ENCODE measurements around the gene COPZ1.

The COPZ1 gene

DNA sequence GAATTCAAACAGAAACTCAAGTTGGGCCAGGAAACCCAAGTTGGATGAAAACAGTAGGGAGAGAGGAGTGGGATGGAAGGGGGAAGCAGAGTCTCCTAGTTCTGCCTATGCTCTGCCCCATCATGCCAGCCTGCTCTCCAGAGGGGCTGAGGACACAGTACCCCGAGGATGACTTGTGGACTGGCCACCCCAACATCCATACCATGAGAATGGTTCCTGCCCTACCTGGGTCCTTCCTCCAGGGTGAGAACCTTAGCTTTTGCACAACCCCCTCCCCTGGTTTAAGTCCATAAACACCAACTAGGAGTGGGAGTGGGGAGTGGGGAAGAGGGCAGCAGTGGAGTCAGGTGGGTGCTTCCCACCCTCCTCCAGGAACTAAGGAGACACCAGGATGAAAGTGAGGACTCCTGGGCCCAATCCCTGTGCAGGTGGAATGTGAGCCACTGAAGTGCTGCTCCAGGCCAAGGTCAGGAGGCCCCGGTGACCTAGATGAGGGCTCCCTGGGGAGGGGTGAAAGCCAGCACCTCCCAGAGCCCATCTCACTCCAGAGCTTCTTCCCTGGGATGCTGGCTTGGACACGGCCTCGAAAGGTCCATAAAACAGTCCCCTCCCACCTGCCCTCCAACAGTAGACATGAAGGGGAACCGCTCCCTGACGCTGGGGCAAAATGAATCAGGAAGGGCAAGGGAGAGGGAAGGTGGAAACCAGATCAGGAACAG is 53.0 kb downstream of the COPZ1 start:
- no peaks in the 10 kb centered on the region for H3K27me3 ChIP-seq (ENCODE audit: control insufficient read depth, insufficient read depth, low read length)
- H3K36me3 ChIP-seq (ENCODE audit: control insufficient read depth, low read depth, low read length), result no peaks in the 10 kb centered on the region
- peaks cover 12% of the 10 kb centered on the region for H3K4me1 ChIP-seq (ENCODE audit: control insufficient read depth, low read depth, low read length)
- H3K9ac ChIP-seq (ENCODE audit: low read length), result no peak overlapping the region
- no peaks in the 10 kb centered on the region for H3K9me3 ChIP-seq (ENCODE audit: control insufficient read depth, low read depth, low read length)
- no peak overlapping the region for H3K27ac ChIP-seq (ENCODE audit: low read length)
- H3K4me3 ChIP-seq (ENCODE audit: low read length), result no peak overlapping the region

DNA sequence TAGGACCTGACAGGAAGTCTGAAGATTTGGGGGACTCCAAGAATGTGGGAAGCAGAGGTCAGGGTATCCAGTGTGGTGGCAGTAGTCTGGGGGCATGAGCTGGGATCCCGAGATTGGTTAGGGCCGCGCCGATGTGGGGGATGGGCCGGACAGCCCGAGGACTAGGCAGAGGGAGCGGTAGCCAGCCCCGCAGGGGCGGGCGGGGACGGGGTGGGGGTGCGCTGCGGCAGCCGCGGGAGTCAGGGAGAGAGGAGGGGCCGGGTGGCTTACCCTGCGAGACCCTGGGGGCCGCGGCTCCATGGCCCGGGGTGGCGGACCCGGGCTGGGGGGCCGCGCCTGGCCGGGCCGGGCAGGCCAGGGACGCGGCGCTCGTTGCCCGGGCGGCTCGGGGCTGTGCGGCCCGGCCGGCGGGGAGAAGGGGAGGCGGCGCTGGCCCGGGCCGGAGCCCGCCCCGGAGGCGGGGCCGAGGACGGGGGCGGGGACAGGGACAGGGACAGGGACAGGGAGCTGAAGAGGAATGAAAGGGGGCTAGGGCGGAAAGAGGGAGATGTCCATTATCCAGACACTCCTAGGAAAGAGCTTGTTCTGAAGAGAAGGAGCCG is 54.0 kb downstream of the COPZ1 start:
- no peaks in the 10 kb centered on the region for H3K9me3 ChIP-seq (ENCODE audit: control insufficient read depth, low read depth, low read length)
- H3K4me1 ChIP-seq (ENCODE audit: control insufficient read depth, low read depth, low read length), result peaks cover 12% of the 10 kb centered on the region
- H3K27ac ChIP-seq (ENCODE audit: low read length), result no peak overlapping the region
- no peak overlapping the region for H3K9ac ChIP-seq (ENCODE audit: low read length)
- H3K4me3 ChIP-seq (ENCODE audit: low read length), result peak overlapping the region; percentile 49
- no peaks in the 10 kb centered on the region for H3K27me3 ChIP-seq (ENCODE audit: control insufficient read depth, insufficient read depth, low read length)
- no peaks in the 10 kb centered on the region for H3K36me3 ChIP-seq (ENCODE audit: control insufficient read depth, low read depth, low read length)

DNA sequence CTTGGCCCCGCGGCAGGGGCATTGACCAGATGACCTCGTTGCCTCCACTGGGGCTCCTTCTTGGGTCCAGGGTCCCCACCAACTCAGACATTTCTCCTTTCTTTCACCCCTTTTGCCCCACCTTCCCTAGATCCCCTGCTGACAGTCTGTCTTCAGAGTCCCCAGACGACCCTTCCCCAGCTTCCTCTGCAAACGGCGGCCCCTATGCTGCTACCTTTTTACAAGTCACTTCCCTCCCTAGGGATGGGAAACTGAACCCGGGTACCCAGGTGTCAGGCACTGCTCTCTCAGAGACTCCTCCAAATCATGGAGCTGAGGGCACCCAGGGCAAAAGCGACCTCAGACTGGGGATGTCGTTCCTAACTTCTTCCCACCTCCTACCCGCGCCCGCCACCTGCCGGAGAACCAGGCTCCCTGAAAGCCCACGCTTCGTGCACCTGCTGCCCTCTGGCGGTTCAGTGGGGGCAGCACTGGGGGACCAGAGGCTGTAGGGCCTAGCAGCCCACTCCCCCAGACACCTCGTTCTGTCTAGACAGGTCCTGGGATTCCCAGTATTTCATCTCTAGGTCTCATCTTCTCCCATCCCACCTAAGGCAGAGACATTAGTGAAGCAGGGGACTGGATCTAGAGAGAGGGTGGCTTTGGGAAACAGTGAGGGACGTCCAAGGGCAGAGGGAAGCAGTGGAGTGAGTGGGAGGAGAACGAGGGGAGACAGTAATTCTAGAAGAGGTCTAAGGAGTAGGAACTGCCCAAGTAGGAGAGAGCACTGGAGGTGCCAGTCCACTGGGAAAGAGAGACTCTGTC is 54.7 kb downstream of the COPZ1 start:
- Histone ChIP-seq H3K4me3 (ENCODE audit: low read length) (peak overlapping the region; percentile 49), H3K27me3 (ENCODE audit: control insufficient read depth, insufficient read depth, low read length) (no peaks in the 10 kb centered on the region), H3K36me3 (ENCODE audit: control insufficient read depth, low read depth, low read length) (no peaks in the 10 kb centered on the region), H3K27ac (ENCODE audit: low read length) (no peak overlapping the region), H3K4me1 (ENCODE audit: control insufficient read depth, low read depth, low read length) (peaks cover 15% of the 10 kb centered on the region), H3K9me3 (ENCODE audit: control insufficient read depth, low read depth, low read length) (no peaks in the 10 kb centered on the region), H3K9ac (ENCODE audit: low read length) (no peak overlapping the region)

DNA sequence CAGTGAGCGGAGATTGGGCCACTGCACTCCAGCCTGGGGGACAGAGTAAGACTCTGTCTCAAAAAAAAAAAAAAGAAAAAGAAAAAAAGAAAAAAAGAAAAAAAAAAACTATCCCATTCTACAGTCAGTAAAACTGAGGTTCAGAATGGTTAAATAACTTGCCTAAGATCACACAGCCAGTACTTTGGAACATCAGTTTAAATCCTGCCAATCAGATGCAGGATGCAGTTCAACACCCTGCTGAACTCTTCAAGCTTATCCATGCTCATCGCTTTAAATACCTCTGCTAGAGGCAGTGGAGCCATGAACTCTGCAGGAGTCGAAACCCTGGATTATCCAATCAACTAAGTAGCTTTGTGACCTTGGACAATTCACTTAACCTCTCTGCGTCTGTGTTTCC is 56.2 kb downstream of the COPZ1 start:
- H3K36me3 ChIP-seq (ENCODE audit: control insufficient read depth, low read depth, low read length), result no peaks in the 10 kb centered on the region
- H3K27ac ChIP-seq (ENCODE audit: low read length), result no peak overlapping the region
- no peaks in the 10 kb centered on the region for H3K27me3 ChIP-seq (ENCODE audit: control insufficient read depth, insufficient read depth, low read length)

DNA sequence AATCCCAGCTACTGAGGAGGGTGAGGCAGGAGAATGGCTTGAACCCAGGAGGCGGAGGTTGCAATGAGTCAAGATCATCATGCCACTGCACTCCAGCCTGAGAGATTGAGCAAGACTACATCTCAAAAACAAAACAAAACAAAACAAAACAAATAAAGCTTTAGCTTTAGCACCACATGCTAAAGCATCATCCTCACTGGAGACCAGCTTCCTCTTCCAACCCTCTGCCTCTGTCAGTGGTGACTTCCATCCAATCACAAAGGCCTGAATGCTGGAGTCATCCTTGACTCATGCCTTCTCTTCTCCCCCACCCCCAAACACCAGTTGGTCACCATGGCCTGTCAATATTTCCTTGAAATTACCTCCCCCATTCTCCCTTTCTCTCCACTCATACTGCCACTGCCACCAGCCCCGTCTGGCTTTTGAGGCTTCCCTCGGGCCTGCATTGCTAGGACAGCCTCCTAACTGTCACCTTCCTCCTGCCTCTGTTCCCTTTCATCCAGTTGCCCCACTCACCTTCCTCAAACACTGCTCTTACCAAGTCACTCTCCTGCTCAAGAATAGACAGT is 58.2 kb downstream of the COPZ1 start:
- Histone ChIP-seq H3K27ac (ENCODE audit: low read length) (no peak overlapping the region), H3K36me3 (ENCODE audit: control insufficient read depth, low read depth, low read length) (no peaks in the 10 kb centered on the region), H3K4me1 (ENCODE audit: control insufficient read depth, low read depth, low read length) (peaks cover 50% of the 10 kb centered on the region), H3K9me3 (ENCODE audit: control insufficient read depth, low read depth, low read length) (no peaks in the 10 kb centered on the region), H3K9ac (ENCODE audit: low read length) (no peak overlapping the region), H3K4me3 (ENCODE audit: low read length) (no peak overlapping the region), H3K27me3 (ENCODE audit: control insufficient read depth, insufficient read depth, low read length) (no peaks in the 10 kb centered on the region)

More for the DNA sequence above, 56.2 kb downstream of the COPZ1 start:
- no peak overlapping the region for H3K9ac ChIP-seq (ENCODE audit: low read length)
- peaks cover 31% of the 10 kb centered on the region for H3K4me1 ChIP-seq (ENCODE audit: control insufficient read depth, low read depth, low read length)
- no peak overlapping the region for H3K4me3 ChIP-seq (ENCODE audit: low read length)
- no peaks in the 10 kb centered on the region for H3K9me3 ChIP-seq (ENCODE audit: control insufficient read depth, low read depth, low read length)

DNA sequence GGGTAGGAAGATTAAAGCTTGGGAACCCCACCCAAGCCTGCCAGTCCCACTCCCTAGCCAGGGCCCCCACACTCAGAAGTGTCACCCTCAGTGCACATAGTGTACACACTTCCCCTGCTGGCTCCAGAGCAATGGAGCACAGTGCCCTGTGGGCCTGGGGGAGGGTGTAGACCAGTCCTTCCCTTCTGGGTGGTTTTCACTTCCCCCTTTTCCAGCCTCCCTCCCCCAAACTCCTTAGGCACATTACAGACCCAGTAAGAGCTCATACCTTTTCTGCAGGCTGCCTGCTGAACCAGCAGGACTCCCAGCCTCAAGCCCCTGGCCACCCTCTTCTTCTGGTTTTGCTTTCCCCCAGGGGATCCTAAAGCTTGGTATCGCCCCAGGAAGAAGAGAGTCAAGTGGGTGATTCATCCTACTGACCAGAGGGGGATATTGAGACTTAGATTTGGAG is 59.7 kb downstream of the COPZ1 start, which contains the start of gene ZNF385A:
ZNF385A (minus strand) TSS at position 143 of the 451 bp plus-strand sequence. CDS start 219 bp downstream, outside the sequence.
- Histone ChIP-seq H3K9me3 (ENCODE audit: control insufficient read depth, low read depth, low read length) (no peaks in the 10 kb centered on the region), H3K4me3 (ENCODE audit: low read length) (peak within 1 kb of the TSS; percentile 36), H3K9ac (ENCODE audit: low read length) (no peak within 1 kb of the TSS), H3K27me3 (ENCODE audit: control insufficient read depth, insufficient read depth, low read length) (no peaks in the 10 kb centered on the region), H3K27ac (ENCODE audit: low read length) (no peak within 1 kb of the TSS), H3K4me1 (ENCODE audit: control insufficient read depth, low read depth, low read length) (peaks cover 57% of the 10 kb centered on the region), H3K36me3 (ENCODE audit: control insufficient read depth, low read depth, low read length) (no peaks in the 10 kb centered on the region)

DNA sequence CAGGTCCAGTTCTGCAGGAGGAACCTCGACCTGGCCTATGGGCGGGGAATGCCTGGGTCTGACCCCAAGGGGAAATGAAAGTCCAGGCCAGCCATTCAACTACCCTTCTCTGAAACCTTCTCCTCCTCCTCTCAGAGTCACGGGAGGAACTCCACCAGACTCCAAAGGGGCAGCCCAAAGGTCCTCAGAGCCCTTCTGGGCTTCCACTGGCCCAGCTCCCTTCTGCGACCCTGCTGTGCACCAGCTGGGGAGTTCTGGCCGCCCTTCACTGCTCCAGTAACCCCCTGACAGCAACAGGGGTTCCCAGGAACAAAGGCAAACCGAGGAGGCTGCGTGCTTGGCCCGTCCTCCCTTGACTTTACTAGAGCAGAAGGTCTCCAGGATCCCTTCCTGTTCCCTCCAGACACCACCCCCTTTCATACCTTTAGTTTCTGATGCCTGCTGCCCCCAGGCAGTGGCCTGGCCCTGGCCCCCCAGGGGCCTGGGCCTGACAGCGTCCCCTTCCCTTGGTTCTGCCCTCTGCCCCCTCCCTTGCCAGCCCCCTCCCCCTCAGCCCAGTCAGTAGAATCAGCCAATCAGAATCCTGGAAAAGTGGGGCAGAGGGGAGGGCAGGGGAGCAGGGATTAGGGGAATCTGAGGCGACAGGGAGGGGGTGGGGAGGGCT is 60.5 kb downstream of the COPZ1 start:
- Histone ChIP-seq H3K9me3 (ENCODE audit: control insufficient read depth, low read depth, low read length) (no peaks in the 10 kb centered on the region), H3K9ac (ENCODE audit: low read length) (no peak overlapping the region), H3K27ac (ENCODE audit: low read length) (no peak overlapping the region), H3K4me3 (ENCODE audit: low read length) (peak overlapping the region; percentile 36), H3K27me3 (ENCODE audit: control insufficient read depth, insufficient read depth, low read length) (no peaks in the 10 kb centered on the region), H3K4me1 (ENCODE audit: control insufficient read depth, low read depth, low read length) (peaks cover 61% of the 10 kb centered on the region), H3K36me3 (ENCODE audit: control insufficient read depth, low read depth, low read length) (no peaks in the 10 kb centered on the region)

DNA sequence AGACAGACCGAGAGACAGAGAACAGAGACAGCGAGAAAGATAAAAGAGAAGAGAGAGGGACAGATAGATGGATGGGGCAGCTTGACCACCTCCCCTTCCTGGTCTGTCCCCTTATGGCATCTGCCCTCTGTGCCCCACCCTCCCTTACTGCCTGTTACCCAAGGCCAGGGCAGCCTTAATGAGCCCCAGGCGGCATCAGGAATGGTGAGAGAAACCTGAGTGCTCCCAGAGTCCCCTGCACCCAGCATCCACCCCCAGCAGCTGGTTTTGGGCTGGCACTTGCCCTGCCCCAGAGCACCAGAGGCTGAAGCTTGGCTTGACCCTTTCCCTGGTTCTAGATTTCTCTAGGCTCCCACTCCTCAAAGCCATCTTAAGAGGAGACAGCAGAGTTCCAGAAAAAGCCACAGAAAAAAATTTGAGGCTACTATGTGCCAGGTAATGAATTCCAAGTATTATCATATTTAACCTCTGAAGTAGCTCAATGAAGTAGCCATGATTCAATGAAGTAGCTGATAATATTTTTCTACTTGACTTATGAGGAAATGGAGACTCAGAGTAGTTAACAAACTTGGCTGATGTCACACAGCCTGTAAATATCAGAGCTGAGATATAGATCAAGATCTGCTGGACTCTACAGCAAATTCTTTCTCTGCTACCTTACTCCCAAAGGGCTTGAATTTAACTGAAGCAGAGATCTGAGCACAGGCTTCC is 61.6 kb downstream of the COPZ1 start:
- H3K9me3 ChIP-seq (ENCODE audit: control insufficient read depth, low read depth, low read length), result no peaks in the 10 kb centered on the region
- H3K27me3 ChIP-seq (ENCODE audit: control insufficient read depth, insufficient read depth, low read length), result no peaks in the 10 kb centered on the region
- H3K27ac ChIP-seq (ENCODE audit: low read length), result no peak overlapping the region
- H3K4me3 ChIP-seq (ENCODE audit: low read length), result no peak overlapping the region
- H3K9ac ChIP-seq (ENCODE audit: low read length), result no peak overlapping the region
- H3K4me1 ChIP-seq (ENCODE audit: control insufficient read depth, low read depth, low read length), result peaks cover 61% of the 10 kb centered on the region
- H3K36me3 ChIP-seq (ENCODE audit: control insufficient read depth, low read depth, low read length), result no peaks in the 10 kb centered on the region

DNA sequence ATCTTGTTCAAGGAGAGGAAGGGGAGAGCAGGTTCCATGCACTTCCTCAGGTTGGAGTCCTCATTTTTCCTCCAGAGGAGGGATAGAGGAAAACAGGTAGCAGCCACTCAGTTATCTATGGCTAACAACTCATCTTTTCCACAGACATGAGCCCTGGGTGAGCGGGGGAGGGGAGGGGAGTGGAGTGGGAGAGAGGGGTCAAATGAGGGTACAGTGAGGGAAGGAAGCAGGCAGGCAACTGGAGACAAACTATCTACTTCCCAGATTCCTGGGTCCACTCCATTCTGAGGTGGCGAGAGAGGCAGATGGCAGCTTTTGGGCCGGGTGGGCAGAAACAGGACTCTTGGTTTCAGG is 62.2 kb downstream of the COPZ1 start:
- H3K9ac ChIP-seq (ENCODE audit: low read length), result no peak overlapping the region
- no peaks in the 10 kb centered on the region for H3K9me3 ChIP-seq (ENCODE audit: control insufficient read depth, low read depth, low read length)
- no peak overlapping the region for H3K27ac ChIP-seq (ENCODE audit: low read length)
- peaks cover 65% of the 10 kb centered on the region for H3K4me1 ChIP-seq (ENCODE audit: control insufficient read depth, low read depth, low read length)
- peaks cover 4% of the 10 kb centered on the region for H3K27me3 ChIP-seq (ENCODE audit: control insufficient read depth, insufficient read depth, low read length)
- no peaks in the 10 kb centered on the region for H3K36me3 ChIP-seq (ENCODE audit: control insufficient read depth, low read depth, low read length)
- H3K4me3 ChIP-seq (ENCODE audit: low read length), result peak overlapping the region; percentile 18

DNA sequence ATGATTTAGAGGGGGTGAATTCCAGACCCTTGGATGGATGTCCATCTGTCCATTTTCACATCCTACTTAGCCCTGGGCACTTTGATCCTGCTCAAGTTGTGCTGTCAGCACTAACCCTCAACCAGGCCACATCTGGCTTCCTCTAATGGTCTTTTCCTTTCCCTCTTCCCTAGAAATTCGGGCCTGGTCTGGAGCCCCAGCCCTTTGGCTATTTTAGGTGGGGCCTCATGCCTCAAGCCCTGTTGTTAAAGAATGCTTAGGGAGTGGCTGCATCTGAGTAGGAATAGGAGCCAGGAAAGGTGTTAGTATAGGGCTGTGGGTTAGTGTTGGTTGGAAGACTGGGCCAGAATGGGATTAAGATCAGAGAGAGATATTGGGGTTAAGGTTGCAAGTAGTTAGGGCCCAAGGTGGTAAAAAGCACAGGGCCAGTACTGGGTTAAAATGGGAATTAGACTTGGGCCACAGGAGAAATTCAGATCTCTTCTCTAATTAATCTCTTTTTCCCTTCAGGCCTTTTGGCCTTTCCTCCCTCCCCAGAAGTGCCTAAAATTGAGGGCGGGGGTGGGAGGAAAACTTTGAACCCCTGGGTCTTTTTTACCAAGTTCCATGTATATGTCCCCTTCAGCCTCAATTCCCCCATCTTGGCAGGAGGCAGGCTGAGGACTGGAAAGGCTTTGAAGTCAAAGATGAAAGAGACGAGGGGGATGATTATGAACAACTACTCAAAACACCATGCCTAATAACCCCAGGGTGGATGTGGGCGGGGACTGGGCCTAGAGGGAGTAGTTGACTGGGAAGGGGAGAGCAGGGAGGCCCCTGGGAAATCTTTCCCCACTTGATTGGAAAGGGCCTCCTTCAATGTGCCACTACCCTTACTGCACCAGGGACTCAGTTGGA is 63.6 kb downstream of the COPZ1 start:
- peaks cover 10% of the 10 kb centered on the region for H3K27me3 ChIP-seq (ENCODE audit: control insufficient read depth, insufficient read depth, low read length)
- no peak overlapping the region for H3K27ac ChIP-seq (ENCODE audit: low read length)
- H3K4me3 ChIP-seq (ENCODE audit: low read length), result no peak overlapping the region
- H3K4me1 ChIP-seq (ENCODE audit: control insufficient read depth, low read depth, low read length), result peaks cover 72% of the 10 kb centered on the region
- no peak overlapping the region for H3K9ac ChIP-seq (ENCODE audit: low read length)
- no peaks in the 10 kb centered on the region for H3K9me3 ChIP-seq (ENCODE audit: control insufficient read depth, low read depth, low read length)
- H3K36me3 ChIP-seq (ENCODE audit: control insufficient read depth, low read depth, low read length), result no peaks in the 10 kb centered on the region
